ENCODE results near the gene CSNK2A1.

DNA sequence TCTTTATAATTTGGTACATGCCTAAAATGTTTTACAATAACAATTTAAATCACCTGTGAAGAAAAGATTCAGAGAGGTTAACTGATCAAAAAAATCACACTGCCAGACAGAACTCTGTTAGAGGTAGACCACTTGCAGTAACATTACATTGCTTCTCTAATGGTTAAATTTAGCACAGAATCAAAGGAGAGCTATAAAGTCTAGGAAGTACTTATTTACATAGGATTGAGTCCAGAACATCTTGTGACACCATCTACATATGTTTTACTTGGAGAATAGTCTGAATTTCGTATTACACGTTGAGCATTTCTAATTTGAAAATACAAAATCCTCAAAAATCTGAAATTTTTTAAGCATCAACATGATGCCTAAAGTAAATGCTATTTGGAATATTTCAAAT is 64.1 kb downstream of the CSNK2A1 start:
- TF ChIP-seq, protein P1, sequence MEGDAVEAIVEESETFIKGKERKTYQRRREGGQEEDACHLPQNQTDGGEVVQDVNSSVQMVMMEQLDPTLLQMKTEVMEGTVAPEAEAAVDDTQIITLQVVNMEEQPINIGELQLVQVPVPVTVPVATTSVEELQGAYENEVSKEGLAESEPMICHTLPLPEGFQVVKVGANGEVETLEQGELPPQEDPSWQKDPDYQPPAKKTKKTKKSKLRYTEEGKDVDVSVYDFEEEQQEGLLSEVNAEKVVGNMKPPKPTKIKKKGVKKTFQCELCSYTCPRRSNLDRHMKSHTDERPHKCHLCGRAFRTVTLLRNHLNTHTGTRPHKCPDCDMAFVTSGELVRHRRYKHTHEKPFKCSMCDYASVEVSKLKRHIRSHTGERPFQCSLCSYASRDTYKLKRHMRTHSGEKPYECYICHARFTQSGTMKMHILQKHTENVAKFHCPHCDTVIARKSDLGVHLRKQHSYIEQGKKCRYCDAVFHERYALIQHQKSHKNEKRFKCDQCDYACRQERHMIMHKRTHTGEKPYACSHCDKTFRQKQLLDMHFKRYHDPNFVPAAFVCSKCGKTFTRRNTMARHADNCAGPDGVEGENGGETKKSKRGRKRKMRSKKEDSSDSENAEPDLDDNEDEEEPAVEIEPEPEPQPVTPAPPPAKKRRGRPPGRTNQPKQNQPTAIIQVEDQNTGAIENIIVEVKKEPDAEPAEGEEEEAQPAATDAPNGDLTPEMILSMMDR (IDR thresholded peaks at IDR 0.05): no peak
- no peak for TF ChIP-seq EZH2 (IDR thresholded peaks at IDR 0.05; ENCODE audit: borderline replicate concordance, insufficient read depth, low read depth, low read length, poor library complexity, severe bottlenecking)
